NOMO-1 treated with dmso at 0.1 percent for 144 hours (cell line): Measurements from ENCODE around the gene TRDMT1.

Experiments
- DNase-seq: peaks from one replicate; lab custom pipeline; 2025; ENCODE audit not compliant: unreplicated experiment; lab: John Stamatoyannopoulos, UW

The TRDMT1 gene

DNA sequence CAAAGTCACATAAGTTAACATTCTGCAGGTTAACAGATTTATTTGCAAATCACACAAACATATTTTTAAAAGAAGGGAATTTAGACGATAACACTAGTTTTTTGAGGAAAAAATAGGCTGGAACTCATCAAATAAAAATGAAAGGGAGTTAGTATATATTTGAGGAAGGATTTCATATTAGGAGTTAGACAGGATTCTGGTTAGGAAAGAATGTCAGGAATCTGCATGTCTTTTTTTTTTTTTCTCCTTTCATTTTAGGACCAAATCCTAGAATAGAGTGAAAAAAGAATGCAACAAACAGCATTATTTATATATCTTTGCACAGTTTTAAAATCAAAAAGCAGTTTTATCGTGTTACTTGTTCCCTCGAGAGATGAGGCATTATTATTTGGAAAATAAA lies 8.9 kb upstream of the TRDMT1 start:
- no peak for DNase-seq

DNA sequence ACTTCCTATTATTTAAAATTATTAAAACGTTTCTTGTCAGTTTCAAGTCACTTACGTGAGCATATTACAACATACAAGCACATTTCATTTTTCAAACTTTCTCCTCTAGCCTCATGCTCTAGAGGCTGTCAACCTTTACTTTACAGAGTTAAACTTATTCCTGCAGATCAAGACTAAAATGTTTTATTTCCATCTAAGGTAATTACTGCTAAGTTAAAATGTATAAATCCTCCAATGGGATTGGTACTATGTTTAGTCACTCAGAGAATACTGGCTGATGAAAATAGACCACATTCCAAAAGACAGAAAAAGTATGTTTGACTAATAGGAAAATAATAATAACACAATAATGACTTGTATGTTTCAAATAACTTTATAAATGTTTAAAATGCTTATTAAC lies 8.4 kb upstream of the TRDMT1 start:
- DNase-seq, result no peak

DNA sequence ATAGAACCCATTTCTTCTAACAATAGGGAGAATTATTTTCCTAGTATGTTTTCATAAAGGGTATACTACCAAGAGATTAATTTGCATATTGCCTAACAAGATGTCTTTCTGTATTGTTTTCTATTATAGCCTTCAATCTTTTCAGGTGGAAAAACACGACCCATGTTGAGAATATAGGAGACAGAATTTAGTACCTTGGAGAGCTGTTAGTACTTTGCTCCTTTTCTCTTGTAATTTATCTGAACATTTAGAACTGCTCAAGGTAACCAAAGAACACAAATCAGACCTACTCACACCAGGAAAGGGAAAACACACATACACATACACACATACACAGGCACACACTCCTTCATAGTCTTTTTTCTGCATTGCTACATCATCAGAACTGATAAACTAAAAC lies 7.8 kb upstream of the TRDMT1 start:
- DNase-seq, result no peak

DNA sequence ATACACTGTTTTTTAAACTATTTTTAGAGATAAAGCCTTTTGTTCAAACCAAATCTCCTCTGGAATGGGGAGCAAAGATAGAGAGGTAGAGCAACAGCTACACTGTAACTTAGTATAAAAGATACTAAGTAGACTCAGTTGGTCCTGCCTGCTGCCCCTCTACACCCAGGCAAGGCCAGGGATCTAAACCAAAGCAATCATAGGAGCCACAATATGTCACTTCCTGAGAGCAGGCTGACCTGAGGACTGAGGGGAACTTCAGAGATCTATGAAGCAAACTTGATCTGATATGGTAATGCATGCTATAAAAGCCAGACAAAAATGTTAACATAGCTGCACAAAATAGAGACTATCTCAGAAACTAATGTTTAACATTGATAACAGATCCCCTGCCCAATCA lies 7.0 kb upstream of the TRDMT1 start:
- DNase-seq, result no peak

DNA sequence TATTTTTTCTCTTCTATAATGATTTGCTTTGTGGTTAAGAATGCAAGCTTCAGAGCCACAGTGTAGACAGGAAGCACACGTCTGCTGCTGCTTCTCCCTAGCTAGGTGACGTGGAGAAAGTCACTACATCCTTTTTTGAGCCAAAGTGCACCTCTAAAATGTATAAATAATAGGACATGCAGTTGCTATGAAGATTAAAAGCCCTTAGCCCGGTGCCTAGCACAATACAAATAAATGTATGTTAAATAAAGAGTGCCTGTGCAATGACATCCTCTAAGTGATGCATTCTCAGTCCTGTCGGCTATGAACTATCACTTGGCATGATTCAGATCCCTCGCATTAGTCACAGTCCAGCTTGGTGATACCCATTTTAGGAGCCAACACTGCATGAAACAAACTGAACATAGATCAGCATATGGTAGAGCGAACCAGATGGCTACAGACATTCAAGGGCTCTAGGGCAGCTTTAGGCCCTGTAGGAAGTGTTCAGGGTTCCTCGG lies 4.8 kb upstream of the TRDMT1 start:
- DNase-seq, result no peak

DNA sequence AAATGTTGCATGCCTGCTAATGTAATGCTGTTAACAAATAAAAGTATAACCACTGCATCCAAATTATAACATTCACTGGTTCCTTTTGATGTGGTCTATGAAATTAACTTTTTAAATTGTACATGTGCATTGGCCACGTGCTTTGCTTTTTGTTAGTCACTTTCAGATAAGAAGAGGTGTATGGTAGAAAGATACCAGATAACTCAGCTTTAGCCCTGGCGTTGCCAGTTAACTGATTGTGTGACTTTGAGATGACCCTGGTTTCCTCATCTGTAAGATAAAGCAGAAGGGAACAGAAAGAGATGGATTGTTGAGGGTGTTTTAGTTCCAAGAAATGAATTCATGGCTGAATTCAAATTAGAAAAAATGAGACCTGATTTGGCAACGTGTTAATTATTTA lies 1.9 kb upstream of the TRDMT1 start:
- DNase-seq, result no peak

DNA sequence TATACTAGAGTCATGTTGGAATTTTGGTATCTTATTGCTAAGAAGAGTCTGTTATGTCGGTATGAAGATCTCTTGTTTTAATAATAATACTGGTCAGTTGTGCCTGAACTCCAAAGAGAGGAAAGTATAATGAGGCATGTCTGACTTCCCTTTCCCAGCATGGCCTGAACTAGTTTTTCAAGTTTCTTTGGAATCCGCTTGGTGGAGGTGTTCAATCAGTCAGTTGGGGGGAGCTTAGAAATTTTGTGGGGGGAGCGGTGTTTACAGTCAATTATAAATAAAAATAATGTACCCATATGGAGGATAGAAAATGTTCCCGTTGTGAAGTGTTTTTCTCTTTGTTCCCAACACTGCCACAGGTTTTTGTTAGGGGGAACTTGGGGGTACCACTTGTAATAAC lies 1.5 kb upstream of the TRDMT1 start:
- no peak for DNase-seq

DNA sequence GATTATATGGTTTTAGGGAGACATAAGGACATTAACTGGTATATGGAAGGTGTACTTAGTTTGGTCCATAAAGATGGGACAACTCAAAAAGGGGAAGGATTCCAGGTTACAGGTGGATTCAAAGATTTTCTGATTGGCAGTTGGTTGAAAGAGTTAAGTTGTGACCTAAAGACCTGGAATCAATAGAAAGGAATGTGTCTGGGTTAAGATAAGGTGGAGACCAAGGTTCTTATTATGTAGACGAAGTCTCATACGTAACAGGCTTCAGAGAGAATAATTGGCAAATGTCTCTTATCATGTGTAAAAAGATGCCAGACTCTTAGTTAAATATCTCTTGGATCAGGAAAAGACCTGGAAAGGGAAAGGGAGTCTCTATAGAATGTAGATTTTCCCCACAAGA lies 1.0 kb upstream of the TRDMT1 start:
- no peak for DNase-seq

DNA sequence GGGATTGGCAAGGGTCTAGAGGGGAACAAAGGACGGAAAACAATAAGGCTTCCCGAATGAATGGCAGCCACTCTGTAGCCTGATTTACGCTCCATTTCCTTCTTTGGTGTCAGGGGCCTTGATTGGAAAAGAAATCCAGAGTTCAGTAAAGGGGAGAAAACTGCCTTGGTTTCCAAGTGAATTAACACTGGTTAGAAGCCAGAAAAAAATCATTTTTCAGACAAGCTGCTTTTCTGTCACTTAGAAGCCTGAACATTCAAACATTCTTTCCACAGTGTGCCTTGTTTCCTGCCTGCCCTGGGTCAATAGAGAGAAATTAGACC lies 283 bp upstream of the TRDMT1 start:
- DNase-seq, result no peak

DNA sequence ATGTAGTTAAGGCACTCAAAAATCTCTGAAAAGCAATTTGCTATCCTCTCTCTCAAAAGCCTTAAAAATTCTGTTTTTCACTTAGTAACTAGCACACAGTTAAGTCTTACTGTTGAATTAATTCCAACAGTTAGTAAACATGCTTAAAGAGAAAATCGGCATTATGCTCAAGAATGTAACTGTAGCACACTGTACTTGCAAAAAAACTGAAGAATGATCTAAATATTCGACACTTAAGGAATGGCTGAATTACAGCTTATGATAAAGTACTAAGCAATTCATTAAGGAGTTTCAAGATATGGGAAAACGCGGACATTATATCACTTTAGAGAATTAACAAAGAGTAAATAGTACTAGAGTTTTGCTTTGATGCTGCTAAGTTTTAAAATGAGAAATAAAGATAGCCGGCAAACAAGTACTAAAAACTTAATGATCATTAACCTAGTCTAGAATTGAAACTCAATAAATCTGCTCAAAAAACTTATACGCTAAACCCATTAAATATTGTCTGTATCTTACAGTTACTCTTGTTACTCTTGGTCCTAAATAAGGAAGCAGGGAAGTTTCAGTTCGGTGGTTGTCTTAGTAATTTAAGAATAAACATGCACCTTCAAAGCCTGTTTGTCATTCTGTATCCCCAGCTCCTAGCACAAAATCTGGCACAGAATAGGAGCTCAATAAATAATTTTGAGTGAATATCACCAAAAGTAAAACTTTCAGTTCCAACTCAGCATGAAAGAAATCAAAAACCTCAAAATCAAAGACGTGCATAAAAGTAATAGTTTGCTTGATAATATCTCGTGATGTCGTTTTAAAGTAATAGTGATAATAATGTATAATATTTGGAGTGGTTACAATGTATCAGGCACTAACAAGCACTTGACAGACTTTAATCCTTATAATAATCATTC lies 1.2 kb downstream of the TRDMT1 start:
- peak; percentile 27 for DNase-seq

DNA sequence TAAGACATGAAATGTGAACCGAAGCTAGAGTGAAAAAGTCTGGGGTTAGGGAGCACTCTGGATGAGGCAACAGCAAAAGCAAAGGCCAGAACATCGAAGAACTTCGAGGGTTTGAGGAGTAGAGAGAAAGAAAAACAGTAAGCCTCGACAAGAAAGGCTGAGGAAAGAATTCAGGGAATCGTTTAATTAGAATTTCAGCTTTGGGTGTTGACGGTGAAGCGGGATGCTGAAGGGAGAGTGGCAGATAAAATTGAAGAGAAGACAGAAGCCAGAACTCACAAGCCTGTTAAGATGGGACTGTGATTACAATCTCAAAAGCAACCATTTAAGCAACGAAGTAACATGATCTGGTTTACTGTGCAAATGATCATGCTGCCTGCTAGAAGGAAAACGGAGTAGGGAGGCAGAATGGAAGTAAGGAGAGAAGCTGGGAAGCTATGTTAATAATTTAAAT lies 2.1 kb downstream of the TRDMT1 start:
- DNase-seq, result no peak

DNA sequence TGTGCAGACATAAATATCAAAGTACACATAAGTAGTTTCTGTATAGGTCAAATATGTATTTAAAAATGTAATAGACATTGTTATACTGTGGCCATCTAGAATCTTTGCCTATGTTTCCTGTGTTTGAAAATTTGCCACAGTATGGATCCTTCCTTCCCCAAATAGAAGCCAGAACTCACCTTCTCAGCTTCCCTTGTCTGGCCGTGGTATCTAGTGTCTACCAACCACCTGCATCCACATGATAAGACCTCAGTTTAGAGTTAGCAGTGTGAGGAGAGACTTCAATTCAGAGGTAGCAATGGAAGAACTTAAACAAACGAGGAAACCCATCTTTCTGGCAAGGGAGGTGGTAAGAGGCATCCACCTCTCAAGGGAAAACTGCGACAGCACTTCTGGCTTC lies 4.9 kb downstream of the TRDMT1 start:
- DNase-seq, result no peak

DNA sequence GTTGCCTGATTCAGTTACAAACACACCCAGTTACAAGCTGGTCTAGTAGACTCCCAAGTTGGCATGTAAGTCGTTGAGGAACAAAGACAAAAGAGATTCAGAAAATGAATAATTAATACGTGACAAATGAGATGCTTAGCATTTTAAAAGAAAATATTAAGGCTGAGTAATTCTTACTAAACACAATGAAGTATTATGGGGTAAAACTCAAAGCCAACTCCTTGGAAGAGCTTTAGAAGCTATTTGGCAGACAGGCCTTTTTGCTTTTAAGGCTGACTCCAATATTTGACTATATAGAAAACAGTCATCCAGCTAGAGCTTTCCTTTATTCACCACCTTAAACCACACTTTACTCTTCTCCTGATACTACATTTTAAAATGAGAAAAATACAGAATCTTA lies 5.4 kb downstream of the TRDMT1 start:
- DNase-seq, result no peak

DNA sequence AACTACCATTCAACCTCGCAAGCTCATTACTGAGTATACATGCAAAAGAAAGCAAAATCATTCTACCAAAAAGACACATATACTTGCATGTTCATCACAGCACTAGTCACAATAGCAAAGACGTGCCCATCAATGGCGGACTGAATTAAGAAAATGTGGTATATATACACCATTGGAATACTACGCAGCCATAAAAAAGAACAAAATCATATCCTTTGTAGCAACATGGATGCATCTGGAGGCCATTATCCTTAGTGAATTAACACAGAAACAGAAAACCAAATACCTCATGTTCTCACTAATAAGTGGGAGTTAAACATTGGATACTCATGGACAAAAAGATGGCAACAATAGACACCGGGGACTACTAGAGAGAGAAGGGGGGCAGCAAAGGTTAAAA lies 6.4 kb downstream of the TRDMT1 start:
- DNase-seq, result no peak

DNA sequence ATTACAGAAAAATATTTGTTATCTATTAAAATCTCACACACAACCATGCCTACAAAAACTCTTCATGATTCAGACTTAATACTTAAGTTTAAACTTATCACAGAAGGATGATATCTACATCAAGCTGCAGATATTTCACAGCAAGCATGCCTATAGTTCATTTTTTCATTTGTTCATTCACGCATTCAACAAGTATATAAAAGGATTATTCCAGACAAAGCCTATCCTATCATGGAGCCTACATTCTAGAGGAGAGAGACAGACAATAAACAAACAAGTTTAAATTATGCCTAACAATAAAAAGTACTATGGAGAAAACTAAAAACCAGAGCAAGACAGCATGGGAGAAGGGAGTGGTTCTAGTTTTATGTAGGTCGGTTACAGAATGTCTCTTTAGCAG lies 10.9 kb downstream of the TRDMT1 start:
- no peak for DNase-seq

DNA sequence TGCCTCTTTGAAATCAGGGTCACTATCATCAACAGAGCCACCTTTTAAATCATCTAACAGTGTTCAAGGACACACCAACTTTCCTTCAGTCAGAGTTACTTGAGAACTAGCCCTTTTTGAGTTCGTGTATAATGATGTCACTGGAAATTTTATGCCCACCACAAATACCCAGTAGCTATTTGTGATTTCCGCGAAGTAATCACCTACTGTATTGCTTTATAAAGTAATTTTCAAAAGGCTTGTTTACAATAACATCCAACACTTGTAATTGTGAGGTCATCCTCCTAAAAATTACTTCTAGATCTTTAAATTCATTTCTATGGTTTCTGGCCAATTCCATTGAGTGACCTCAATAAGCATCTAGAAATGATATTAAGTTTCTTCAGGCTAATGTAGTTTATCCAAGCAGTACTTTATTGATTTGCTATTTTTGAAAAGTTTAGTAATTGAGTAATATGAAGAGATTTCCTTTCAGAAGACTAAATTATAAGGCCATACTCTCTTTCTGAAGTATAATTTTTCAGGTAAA lies 12.8 kb downstream of the TRDMT1 start:
- DNase-seq, result no peak

DNA sequence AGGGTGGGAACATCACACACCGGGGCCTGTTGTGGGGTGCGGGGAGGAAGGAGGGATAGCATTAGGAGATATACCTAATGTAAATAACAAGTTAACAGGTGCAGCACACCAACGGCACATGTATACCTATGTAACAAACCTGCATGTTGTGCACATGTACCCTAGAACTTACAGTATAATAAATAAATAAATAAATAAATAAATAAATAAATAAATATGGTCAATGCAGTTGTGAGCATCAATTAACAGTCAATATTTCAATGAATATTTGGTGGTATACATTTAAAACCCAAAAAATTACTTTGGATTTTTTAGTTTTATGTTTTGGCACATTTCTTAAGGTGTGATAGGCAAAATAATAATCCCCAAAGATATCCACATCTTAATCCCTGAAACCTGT lies 15.6 kb downstream of the TRDMT1 start:
- no peak for DNase-seq

DNA sequence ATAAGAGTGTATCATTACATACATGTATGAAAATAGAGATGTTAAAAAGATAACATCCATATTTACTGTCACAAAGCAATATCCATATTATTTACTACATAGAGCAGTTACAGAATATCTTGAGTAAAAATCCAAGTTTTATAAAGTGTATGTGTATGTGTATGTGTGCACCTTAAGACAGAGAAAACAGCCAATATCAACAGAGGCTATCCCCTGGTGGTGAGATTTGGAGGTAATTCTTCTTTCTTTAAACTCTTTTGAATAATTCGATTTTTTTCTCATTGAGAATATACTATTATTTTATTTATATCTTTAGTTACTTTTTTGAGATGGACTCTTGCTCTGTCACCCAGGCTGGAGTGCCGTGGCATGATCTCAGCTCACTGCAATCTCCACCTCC lies 18.4 kb downstream of the TRDMT1 start:
- DNase-seq, result no peak

DNA sequence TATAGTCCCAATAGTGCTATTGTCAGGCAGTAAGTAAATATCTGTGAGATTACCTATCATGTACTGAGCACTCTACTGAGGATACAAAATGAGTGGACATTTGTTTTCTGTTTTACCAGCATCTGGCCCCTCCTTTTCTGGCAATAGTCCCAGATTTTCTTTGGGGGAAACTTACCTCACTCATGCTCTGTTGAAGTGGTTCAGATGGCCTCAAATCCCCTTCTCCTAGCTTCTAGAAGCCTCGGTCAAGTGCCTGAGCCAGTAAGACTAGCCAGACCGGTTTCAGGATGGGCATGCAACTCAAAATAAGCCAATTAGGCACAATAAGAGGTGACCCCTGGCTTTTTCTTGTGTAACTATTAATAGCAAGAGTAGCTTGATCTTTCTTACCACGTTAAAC lies 19.7 kb downstream of the TRDMT1 start:
- DNase-seq, result no peak

DNA sequence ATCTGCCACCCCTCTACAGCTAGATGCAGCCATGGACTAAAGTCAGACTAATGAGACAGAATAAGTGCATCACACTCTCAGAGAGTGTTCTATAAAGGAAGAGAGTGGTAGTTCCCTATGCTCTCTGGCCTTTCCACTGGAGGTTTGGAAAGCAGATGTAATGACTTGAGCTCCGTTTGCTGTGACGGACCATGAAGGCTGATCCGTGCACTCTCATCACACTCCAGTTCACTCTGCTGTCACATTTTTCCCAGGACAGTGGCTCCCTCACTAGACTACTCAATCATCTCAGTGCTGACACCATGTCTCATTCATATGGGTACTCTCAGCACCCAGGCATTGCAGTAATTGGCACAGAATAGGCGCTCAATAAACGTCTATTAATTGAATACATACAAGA lies 20.4 kb downstream of the TRDMT1 start:
- no peak for DNase-seq

DNA sequence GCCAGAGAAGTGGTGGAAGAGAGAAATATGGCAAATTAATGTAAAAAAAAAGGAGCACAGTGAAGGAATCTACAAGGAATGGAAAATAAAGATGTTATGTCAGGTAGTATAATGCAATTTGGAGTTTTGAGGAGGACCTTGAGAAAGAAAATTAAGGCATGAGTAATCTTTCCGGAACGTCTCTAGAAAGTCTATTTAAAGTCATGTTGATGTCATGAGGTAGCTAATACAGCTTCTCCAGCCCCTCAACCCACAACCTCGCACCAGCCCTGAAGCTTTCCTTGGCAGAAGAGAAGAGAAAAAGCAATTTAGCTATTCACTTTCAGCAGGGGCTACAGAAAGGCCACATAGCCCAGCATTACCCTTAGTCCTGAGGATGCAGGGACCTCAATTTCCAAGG lies 22.5 kb downstream of the TRDMT1 start:
- peak; percentile 9 for DNase-seq

DNA sequence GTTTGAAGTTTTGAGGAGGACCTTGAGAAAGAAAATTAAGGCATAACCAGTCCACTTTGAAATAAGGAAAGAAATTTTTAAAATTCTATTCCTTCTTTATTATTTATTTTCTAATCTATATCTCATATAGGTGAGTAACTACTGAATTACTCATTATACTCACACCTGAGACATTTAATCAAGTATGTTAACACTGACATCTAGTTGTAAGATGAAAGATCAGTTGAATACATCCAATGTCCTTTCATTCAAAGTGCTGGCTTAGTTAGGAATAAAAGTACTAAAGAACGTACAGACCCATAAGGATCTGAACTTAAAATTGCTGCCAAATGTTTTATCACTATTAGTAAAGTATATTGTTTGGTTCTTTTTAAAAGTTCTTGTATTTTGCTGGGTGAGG lies 23.5 kb downstream of the TRDMT1 start:
- no peak for DNase-seq

DNA sequence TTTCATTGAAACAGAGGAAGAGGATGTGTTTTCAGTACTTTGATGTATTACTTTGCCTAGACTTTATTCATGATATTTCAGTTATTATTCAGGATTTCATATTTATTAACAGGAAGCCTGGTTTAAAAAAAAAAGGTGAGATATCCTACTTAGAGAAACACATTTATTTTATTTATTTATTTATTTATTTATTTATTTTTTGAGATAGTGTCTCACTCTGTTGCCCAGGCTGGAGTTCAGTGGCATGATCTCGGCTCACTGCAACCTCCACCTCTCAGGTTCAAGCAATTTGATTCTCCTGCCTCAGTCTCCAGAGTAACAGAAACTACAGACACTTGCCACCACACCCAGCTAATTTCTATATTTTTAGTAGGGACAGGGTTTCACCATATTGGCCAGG lies 24.5 kb downstream of the TRDMT1 start:
- DNase-seq, result no peak
